ENCODE data around the gene PDS5B. TPM values are rescaled to one million over a fixed set of nuclear protein-coding genes. Genes with fewer than 3 reads are reported as not detected.
"Not testable (repeated sequence)": the region's sequence is repeated elsewhere in the genome, so short reads cannot be mapped to it uniquely, and the experiment has no call there.

The PDS5B gene
- total RNA-seq, 1 experiment from 2014 or later, result 25.4 TPM

DNA sequence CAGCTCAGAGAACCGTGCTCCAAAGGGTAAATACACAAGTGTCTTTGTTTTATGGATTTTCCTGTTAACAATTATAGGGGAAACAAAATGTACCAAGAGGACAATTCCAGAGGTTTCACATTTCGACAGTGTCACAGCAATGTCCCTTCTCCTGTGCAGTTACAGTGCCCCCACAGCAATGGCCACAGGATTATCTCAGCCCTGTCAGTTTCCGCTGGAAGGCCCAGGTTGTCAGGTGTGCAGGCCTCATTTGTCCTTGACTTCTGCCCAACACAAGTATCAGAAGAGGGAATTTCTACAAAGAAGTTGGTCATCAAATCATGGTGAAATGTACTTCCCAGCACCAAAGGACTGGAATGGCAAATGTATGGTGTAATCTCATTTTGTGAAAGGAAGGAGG, 36.5 kb upstream of the PDS5B start:
- TF ChIP-seq, protein P1, sequence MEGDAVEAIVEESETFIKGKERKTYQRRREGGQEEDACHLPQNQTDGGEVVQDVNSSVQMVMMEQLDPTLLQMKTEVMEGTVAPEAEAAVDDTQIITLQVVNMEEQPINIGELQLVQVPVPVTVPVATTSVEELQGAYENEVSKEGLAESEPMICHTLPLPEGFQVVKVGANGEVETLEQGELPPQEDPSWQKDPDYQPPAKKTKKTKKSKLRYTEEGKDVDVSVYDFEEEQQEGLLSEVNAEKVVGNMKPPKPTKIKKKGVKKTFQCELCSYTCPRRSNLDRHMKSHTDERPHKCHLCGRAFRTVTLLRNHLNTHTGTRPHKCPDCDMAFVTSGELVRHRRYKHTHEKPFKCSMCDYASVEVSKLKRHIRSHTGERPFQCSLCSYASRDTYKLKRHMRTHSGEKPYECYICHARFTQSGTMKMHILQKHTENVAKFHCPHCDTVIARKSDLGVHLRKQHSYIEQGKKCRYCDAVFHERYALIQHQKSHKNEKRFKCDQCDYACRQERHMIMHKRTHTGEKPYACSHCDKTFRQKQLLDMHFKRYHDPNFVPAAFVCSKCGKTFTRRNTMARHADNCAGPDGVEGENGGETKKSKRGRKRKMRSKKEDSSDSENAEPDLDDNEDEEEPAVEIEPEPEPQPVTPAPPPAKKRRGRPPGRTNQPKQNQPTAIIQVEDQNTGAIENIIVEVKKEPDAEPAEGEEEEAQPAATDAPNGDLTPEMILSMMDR (IDR thresholded peaks at IDR 0.05; ENCODE audit: unreplicated experiment), result no peak
- H3K27ac Mint-ChIP-seq (ENCODE audit: low read depth, unreplicated experiment), result no peak overlapping the region
- no peaks in the 10 kb centered on the region for H3K27me3 Mint-ChIP-seq (ENCODE audit: insufficient read depth, unreplicated experiment)
- intact Hi-C loops (cut with micrococcal nuclease), result no loop called here
- no peak overlapping the region for H3K4me3 Mint-ChIP-seq (ENCODE audit: unreplicated experiment)
- no TSS peak for BruUV-seq (replicated peaks)
- no peaks in the 10 kb centered on the region for H3K36me3 Mint-ChIP-seq (ENCODE audit: insufficient read depth, unreplicated experiment)
- no peaks in the 10 kb centered on the region for H3K9me3 Mint-ChIP-seq (ENCODE audit: unreplicated experiment)
- no peaks in the 10 kb centered on the region for H3K4me1 Mint-ChIP-seq (ENCODE audit: insufficient read depth, unreplicated experiment)
- ChIA-PET CTCF (no interaction called here), POLR2A (interaction anchor here (0.5 kb wide), 1 partner anchor 37 kb away, joined by 3 read pairs; no protein-coding TSS in a partner anchor)
- DNase-seq (ENCODE audit: unreplicated experiment), result no peak

GRCh38 chr13:32553720-32554119, 32.5 kb upstream of the PDS5B start:
- no peaks in the 10 kb centered on the region for H3K9me3 Mint-ChIP-seq (ENCODE audit: unreplicated experiment)
- H3K27me3 Mint-ChIP-seq (ENCODE audit: insufficient read depth, unreplicated experiment), result no peaks in the 10 kb centered on the region
- intact Hi-C loops (cut with micrococcal nuclease), result no loop called here
- BruUV-seq (replicated peaks), result no TSS peak
- H3K36me3 Mint-ChIP-seq (ENCODE audit: insufficient read depth, unreplicated experiment), result no peaks in the 10 kb centered on the region
- no peak overlapping the region for H3K27ac Mint-ChIP-seq (ENCODE audit: low read depth, unreplicated experiment)
- H3K4me1 Mint-ChIP-seq (ENCODE audit: insufficient read depth, unreplicated experiment), result no peaks in the 10 kb centered on the region
- ChIA-PET CTCF (interaction anchor here (0.6 to 1.4 kb wide), 2 partner anchors 26 to 115 kb away, joined by 3 to 4 read pairs; no protein-coding TSS in a partner anchor), POLR2A (no interaction called here)
- H3K4me3 Mint-ChIP-seq (ENCODE audit: unreplicated experiment), result no peak overlapping the region
- TF ChIP-seq, protein P1 (IDR thresholded peaks at IDR 0.05; ENCODE audit: unreplicated experiment), result no peak
- DNase-seq (ENCODE audit: unreplicated experiment), result no peak

GRCh38 chr13:32555613-32556012, 30.6 kb upstream of the PDS5B start:
- Mint-ChIP-seq H3K36me3 (ENCODE audit: insufficient read depth, unreplicated experiment) (no peaks in the 10 kb centered on the region), H3K9me3 (ENCODE audit: unreplicated experiment) (peaks cover 4% of the 10 kb centered on the region), H3K4me1 (ENCODE audit: insufficient read depth, unreplicated experiment) (no peaks in the 10 kb centered on the region), H3K27me3 (ENCODE audit: insufficient read depth, unreplicated experiment) (no peaks in the 10 kb centered on the region), H3K4me3 (ENCODE audit: unreplicated experiment) (no peak overlapping the region), H3K27ac (ENCODE audit: low read depth, unreplicated experiment) (no peak overlapping the region)
- no peak for DNase-seq (ENCODE audit: unreplicated experiment)
- TF ChIP-seq, protein P1 (IDR thresholded peaks at IDR 0.05; ENCODE audit: unreplicated experiment), result no peak
- intact Hi-C loops (cut with micrococcal nuclease), result no loop called here
- ChIA-PET POLR2A (interaction anchor here (1.0 to 1.5 kb wide), 2 partner anchors 18 to 40 kb away, joined by 3 read pairs; no protein-coding TSS in a partner anchor), CTCF (interaction anchor here (0.8 to 1.3 kb wide), 2 partner anchors 11 to 26 kb away, joined by 3 read pairs; no protein-coding TSS in a partner anchor)
- no TSS peak for BruUV-seq (replicated peaks)

GRCh38 chr13:32560842-32561241, 25.4 kb upstream of the PDS5B start:
- BruUV-seq (replicated peaks); DNase-seq (ENCODE audit: unreplicated experiment); H3K27ac Mint-ChIP-seq (ENCODE audit: low read depth, unreplicated experiment); POLR2A ChIA-PET; CTCF ChIA-PET; H3K36me3 Mint-ChIP-seq (ENCODE audit: insufficient read depth, unreplicated experiment); H3K4me1 Mint-ChIP-seq (ENCODE audit: insufficient read depth, unreplicated experiment); H3K27me3 Mint-ChIP-seq (ENCODE audit: insufficient read depth, unreplicated experiment); intact Hi-C loops (cut with micrococcal nuclease); H3K4me3 Mint-ChIP-seq (ENCODE audit: unreplicated experiment): not testable (repeated sequence)
- peaks cover 17% of the 10 kb centered on the region for H3K9me3 Mint-ChIP-seq (ENCODE audit: unreplicated experiment)

DNA sequence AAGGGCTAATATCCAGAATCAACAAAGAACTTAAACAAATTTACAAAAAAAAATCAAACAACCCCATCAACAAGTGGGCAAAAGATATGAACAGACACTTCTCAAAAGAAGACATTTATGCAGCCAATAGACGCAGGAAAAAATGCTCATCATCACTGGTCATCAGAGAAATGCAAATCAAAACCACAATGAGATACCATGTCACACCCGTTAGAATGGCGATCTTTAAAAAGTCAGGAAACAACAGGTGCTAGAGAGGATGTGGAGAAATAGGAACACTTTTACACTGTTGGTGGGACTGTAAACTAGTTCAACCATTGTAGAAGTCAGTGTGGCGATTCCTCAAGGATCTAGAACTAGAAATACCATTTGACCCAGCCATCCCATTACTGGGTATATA, 10.6 kb upstream of the PDS5B start:
- POLR2A ChIA-PET; H3K36me3 Mint-ChIP-seq (ENCODE audit: insufficient read depth, unreplicated experiment); H3K27ac Mint-ChIP-seq (ENCODE audit: low read depth, unreplicated experiment); H3K4me3 Mint-ChIP-seq (ENCODE audit: unreplicated experiment); H3K4me1 Mint-ChIP-seq (ENCODE audit: insufficient read depth, unreplicated experiment); intact Hi-C loops (cut with micrococcal nuclease); DNase-seq (ENCODE audit: unreplicated experiment); H3K27me3 Mint-ChIP-seq (ENCODE audit: insufficient read depth, unreplicated experiment); BruUV-seq (replicated peaks): not testable (repeated sequence)
- peaks cover 10% of the 10 kb centered on the region for H3K9me3 Mint-ChIP-seq (ENCODE audit: unreplicated experiment)
- CTCF ChIA-PET, result interaction anchor here (0.6 kb wide), 1 partner anchor 35 kb away, joined by 4 read pairs; no protein-coding TSS in a partner anchor
